H9 (cell line): ENCODE data around the gene RUNX2. TPM values are rescaled to one million over a fixed set of nuclear protein-coding genes. Genes with fewer than 3 reads are reported as not detected.

Experiments used
- DNase-seq: peaks from one replicate; pipeline ENCODE4 v3.0.0-alpha.2; 2017
- H2AFZ ChIP-seq: one replicate; pipeline ENCODE4 v1.6.1; 2013; ENCODE audit warnings: mild to moderate bottlenecking, low read length, control low read depth, moderate library complexity
- H2AK5ac ChIP-seq: 2 replicates; pipeline ENCODE4 v1.6.1; 2013; ENCODE audit warnings: low read length, control low read depth, mixed read lengths; ENCODE audit not compliant: insufficient read length
- H2BK120ac ChIP-seq: one replicate; pipeline ENCODE4 v1.6.1; 2013; ENCODE audit warnings: low read depth, mild to moderate bottlenecking, low read length, control low read depth, inconsistent platforms; ENCODE audit not compliant: poor library complexity, severe bottlenecking
- H2BK12ac ChIP-seq: 2 replicates; pipeline ENCODE4 v1.6.1; 2013; ENCODE audit warnings: low read length, control low read depth, mixed read lengths, low read depth; ENCODE audit not compliant: insufficient read length
- H2BK15ac ChIP-seq: 2 replicates; pipeline ENCODE4 v1.6.1; 2013; ENCODE audit warnings: low read depth, low read length, control low read depth
- H2BK20ac ChIP-seq: one replicate; pipeline ENCODE4 v1.6.1; 2013; ENCODE audit warnings: low read depth, mild to moderate bottlenecking, low read length, control low read depth, inconsistent platforms; ENCODE audit not compliant: poor library complexity, severe bottlenecking
- H2BK5ac ChIP-seq: 2 replicates; pipeline ENCODE4 v1.6.1; 2013; ENCODE audit warnings: low read length, control low read depth, mixed read lengths; ENCODE audit not compliant: insufficient read length
- H3K14ac ChIP-seq: 2 replicates; pipeline ENCODE4 v1.6.1; 2013; ENCODE audit warnings: low read length, control low read depth; ENCODE audit not compliant: insufficient read depth
- H3K18ac ChIP-seq: 2 replicates; pipeline ENCODE4 v1.6.1; 2013; ENCODE audit warnings: low read depth, mild to moderate bottlenecking, mixed read lengths, low read length, control low read depth; ENCODE audit not compliant: insufficient read length
- H3K23ac ChIP-seq: 2 replicates; pipeline ENCODE4 v1.6.1; 2013; ENCODE audit warnings: low read length, control low read depth, mixed read lengths, low read depth; ENCODE audit not compliant: insufficient read length
- H3K23me2 ChIP-seq: 2 replicates; pipeline ENCODE4 v1.6.1; 2013; ENCODE audit warnings: low read depth, mild to moderate bottlenecking, mixed read lengths, low read length, control low read depth; ENCODE audit not compliant: insufficient read length, poor library complexity, severe bottlenecking
- H3K27ac ChIP-seq: 2 replicates; pipeline ENCODE4 v1.5.1; 2013; ENCODE audit warnings: low read length, control low read depth, mixed read lengths, low read depth; ENCODE audit not compliant: insufficient read length
- H3K27me3 ChIP-seq: 2 replicates; pipeline ENCODE4 v1.6.1; 2013; ENCODE audit warnings: low read length, control low read depth, inconsistent platforms; ENCODE audit not compliant: insufficient read depth
- H3K4ac ChIP-seq: 2 replicates; pipeline ENCODE4 v1.6.1; 2013; ENCODE audit warnings: low read depth, mild to moderate bottlenecking, control low read depth, inconsistent platforms, low read length, moderate library complexity
- H3K4me1 ChIP-seq: 2 replicates; pipeline ENCODE4 v1.6.1; 2013; ENCODE audit warnings: low read length, control low read depth, inconsistent platforms; ENCODE audit not compliant: insufficient read depth
- H3K4me2 ChIP-seq: 2 replicates; pipeline ENCODE4 v1.6.1; 2013; ENCODE audit warnings: low read length, control low read depth, mixed read lengths; ENCODE audit not compliant: insufficient read length, insufficient read depth
- H3K56ac ChIP-seq: 2 replicates; pipeline ENCODE4 v1.6.1; 2013; ENCODE audit warnings: low read depth, mild to moderate bottlenecking, mixed read lengths, low read length, control low read depth; ENCODE audit not compliant: insufficient read length
- H3K79me1 ChIP-seq: 2 replicates; pipeline ENCODE4 v1.6.1; 2013; ENCODE audit warnings: low read depth, mild to moderate bottlenecking, moderate library complexity, low read length, control low read depth, inconsistent platforms; ENCODE audit not compliant: insufficient read depth, poor library complexity, severe bottlenecking
- H3K79me2 ChIP-seq: 2 replicates; pipeline ENCODE4 v1.6.1; 2013; ENCODE audit warnings: low read length, control low read depth, inconsistent platforms; ENCODE audit not compliant: insufficient read depth
- H3K9ac ChIP-seq: 2 replicates; pipeline ENCODE4 v1.6.1; 2013; ENCODE audit warnings: low read length, control low read depth, mixed read lengths; ENCODE audit not compliant: insufficient read length; ENCODE audit errors: extremely low read depth
- H3K9me3 ChIP-seq: one replicate; pipeline ENCODE4 v1.6.1; 2013; ENCODE audit warnings: low read depth, low read length, inconsistent platforms; ENCODE audit not compliant: control insufficient read depth
- H3T11ph ChIP-seq: one replicate; pipeline ENCODE4 v1.6.1; 2013; ENCODE audit warnings: mild to moderate bottlenecking, low read length, control low read depth, inconsistent platforms
- H4K20me1 ChIP-seq: one replicate; pipeline ENCODE4 v1.6.1; 2013; ENCODE audit not compliant: control insufficient read depth, insufficient read length, insufficient read depth
- H4K5ac ChIP-seq: 2 replicates; pipeline ENCODE4 v1.6.1; 2013; ENCODE audit warnings: low read depth, mild to moderate bottlenecking, mixed read lengths, low read length, control low read depth; ENCODE audit not compliant: insufficient read length
- H4K8ac ChIP-seq: replicated peaks from 2 replicates; pipeline ENCODE4 v1.6.1; 2013; ENCODE audit warnings: low read length, control low read depth, mixed read lengths, low read depth; ENCODE audit not compliant: insufficient read length
- H4K91ac ChIP-seq: 2 replicates; pipeline ENCODE4 v1.6.1; 2013; ENCODE audit warnings: low read depth, mild to moderate bottlenecking, moderate library complexity, mixed read lengths, low read length, control low read depth; ENCODE audit not compliant: insufficient read length
- H3K27ac Mint-ChIP-seq, 3 experiments: 2 replicates in 2 of 3; 3 replicates in 1 of 3; pipeline ENCODE4 v1.8.0; 2020 to 2021; ENCODE audit warnings: mixed read lengths in 3 of 3, mild to moderate bottlenecking in 1 of 3, moderate library complexity in 1 of 3
- H3K27me3 Mint-ChIP-seq: 2 replicates; pipeline ENCODE4 v1.8.0; 2021; ENCODE audit warnings: low read depth, mild to moderate bottlenecking, moderate library complexity, mixed read lengths
- H3K36me3 Mint-ChIP-seq, 3 experiments: 2 replicates in 2 of 3; 3 replicates in 1 of 3; pipeline ENCODE4 v1.8.0; 2020 to 2021; ENCODE audit warnings: low read depth in 3 of 3, mixed read lengths in 3 of 3; ENCODE audit not compliant: insufficient read depth in 1 of 3
- H3K4me1 Mint-ChIP-seq, 2 experiments: 2 replicates each; pipeline ENCODE4 v1.8.0; 2020; ENCODE audit warnings: mixed read lengths in 2 of 2
- H3K4me3 Mint-ChIP-seq, 2 experiments: 2 replicates in 1 of 2; 3 replicates in 1 of 2; pipeline ENCODE4 v1.8.0; 2020 to 2021; ENCODE audit warnings: mild to moderate bottlenecking in 2 of 2, mixed read lengths in 2 of 2, moderate library complexity in 1 of 2
- H3K9me3 Mint-ChIP-seq, 2 experiments: 2 replicates in 1 of 2; 3 replicates in 1 of 2; pipeline ENCODE4 v1.8.0; 2020; ENCODE audit warnings: mild to moderate bottlenecking in 2 of 2, mixed read lengths in 2 of 2, moderate library complexity in 1 of 2
- WGBS: extraction: QIAGEN DNeasy Blood & Tissue Kit; methylation state at CpG from one replicate; pipeline ENCODE4 v1.1.7; 2013; ENCODE audit warnings: missing lambda C conversion rate, low lambda C conversion rate, mixed read lengths; ENCODE audit not compliant: insufficient read length; ENCODE audit errors: extremely low coverage; 5-methylcytosine and 5-hydroxymethylcytosine counted together
- total RNA-seq: library from RNA; stranded (reverse); gene quantifications from 2 replicates; pipeline ENCODE4 v1.2.1, GENCODE V29; 2021
- TF ChIP-seq, protein P1 (sequence below): fragments of 200-600 bp; sonication (generic); conservative IDR thresholded peaks from 3 replicates; pipeline ENCODE4 v1.8.0; 2021; ENCODE audit warnings: antibody characterized with exemption, mild to moderate bottlenecking

RUNX2 gene
- total RNA-seq, 1 experiment from 2014 or later = 0.15 TPM

DNA sequence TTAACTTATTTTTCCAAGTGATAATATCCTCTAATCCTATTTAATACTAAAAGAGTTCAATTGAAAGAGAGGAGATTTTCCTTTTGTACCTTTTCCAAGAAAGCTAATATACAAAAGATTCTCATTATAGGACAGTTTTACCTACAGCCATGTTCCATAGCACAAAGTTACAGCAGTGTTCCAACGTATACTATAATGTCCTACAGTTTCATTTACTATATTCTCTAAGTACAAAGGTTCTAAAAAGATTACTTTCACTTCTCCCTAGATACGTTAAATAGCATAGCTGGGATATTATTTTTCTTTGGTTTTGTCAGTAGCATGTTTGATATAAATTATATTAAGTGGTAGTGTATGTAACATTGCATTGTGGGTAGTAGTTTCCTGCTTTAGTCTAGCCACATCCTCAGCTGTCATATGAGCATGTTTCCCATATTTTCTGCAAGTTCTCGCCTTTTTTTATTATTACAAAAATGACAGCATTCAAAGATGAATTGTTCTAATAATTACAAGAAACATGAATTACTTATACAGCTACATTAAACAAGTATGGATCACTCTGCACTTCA is 4.4 kb upstream of the RUNX2 start:
- H3K4me2 ChIP-seq = no peak overlapping the region
- H3K27me3 ChIP-seq = no peaks in the 10 kb centered on the region
- no peak overlapping the region for H2BK12ac ChIP-seq
- no peaks in the 10 kb centered on the region for H4K20me1 ChIP-seq
- H3K79me2 ChIP-seq = no peaks in the 10 kb centered on the region
- no peaks in the 10 kb centered on the region for H3K79me1 ChIP-seq
- no peak overlapping the region for H4K8ac ChIP-seq
- no peak overlapping the region for H2AK5ac ChIP-seq
- no peak overlapping the region for H2BK20ac ChIP-seq
- Mint-ChIP-seq H3K9me3 (no peaks in the 10 kb centered on the region), H3K27me3 (no peaks in the 10 kb centered on the region), H3K4me3 (no peak overlapping the region), H3K4me1 (peaks cover 20 to 24% of the 10 kb centered on the region in 2 experiments), H3K36me3 (no peaks in the 10 kb centered on the region), H3K27ac (no peak overlapping the region)
- H4K5ac ChIP-seq = no peak overlapping the region
- no peak overlapping the region for H2BK120ac ChIP-seq
- no peak overlapping the region for H3T11ph ChIP-seq
- DNase-seq = no peak
- no peak overlapping the region for H2BK15ac ChIP-seq
- H4K91ac ChIP-seq = no peak overlapping the region
- H3K56ac ChIP-seq = no peak overlapping the region
- WGBS = no CpG with 5 or more reads among the region's 3 CpGs
- no peak overlapping the region for H3K9ac ChIP-seq
- no peak overlapping the region for H2AFZ ChIP-seq
- H3K4me1 ChIP-seq = no peaks in the 10 kb centered on the region
- no peak overlapping the region for H3K23ac ChIP-seq
- H3K4ac ChIP-seq = no peak overlapping the region
- TF ChIP-seq, protein P1, sequence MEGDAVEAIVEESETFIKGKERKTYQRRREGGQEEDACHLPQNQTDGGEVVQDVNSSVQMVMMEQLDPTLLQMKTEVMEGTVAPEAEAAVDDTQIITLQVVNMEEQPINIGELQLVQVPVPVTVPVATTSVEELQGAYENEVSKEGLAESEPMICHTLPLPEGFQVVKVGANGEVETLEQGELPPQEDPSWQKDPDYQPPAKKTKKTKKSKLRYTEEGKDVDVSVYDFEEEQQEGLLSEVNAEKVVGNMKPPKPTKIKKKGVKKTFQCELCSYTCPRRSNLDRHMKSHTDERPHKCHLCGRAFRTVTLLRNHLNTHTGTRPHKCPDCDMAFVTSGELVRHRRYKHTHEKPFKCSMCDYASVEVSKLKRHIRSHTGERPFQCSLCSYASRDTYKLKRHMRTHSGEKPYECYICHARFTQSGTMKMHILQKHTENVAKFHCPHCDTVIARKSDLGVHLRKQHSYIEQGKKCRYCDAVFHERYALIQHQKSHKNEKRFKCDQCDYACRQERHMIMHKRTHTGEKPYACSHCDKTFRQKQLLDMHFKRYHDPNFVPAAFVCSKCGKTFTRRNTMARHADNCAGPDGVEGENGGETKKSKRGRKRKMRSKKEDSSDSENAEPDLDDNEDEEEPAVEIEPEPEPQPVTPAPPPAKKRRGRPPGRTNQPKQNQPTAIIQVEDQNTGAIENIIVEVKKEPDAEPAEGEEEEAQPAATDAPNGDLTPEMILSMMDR = no peak
- H3K18ac ChIP-seq = no peak overlapping the region
- H3K14ac ChIP-seq = no peak overlapping the region
- H3K9me3 ChIP-seq = no peaks in the 10 kb centered on the region
- no peak overlapping the region for H2BK5ac ChIP-seq
- H3K27ac ChIP-seq = no peak overlapping the region
- no peaks in the 10 kb centered on the region for H3K23me2 ChIP-seq
